GM18511 (cell line): ENCODE measurements around the gene SLCO2A1.

Source experiments
- ATAC-seq: cut with Tn5 transposase; IDR thresholded peaks from one replicate; pipeline ENCODE4 v1.9.1; 2021; ENCODE audit warnings: mild to moderate bottlenecking, moderate library complexity; ENCODE audit not compliant: unreplicated experiment

SLCO2A1 gene

GRCh38 chr3:133983576-133984560, 45.9 kb downstream of the SLCO2A1 start:
- no peak for ATAC-seq

- no peak for ATAC-seq
These were observed 46.6 kb downstream of the SLCO2A1 start for GRCh38 chr3:133983126-133983525.

- no peak for ATAC-seq
These were observed 49.2 kb downstream of the SLCO2A1 start for GRCh38 chr3:133980550-133980949.

GRCh38 chr3:133980035-133980434, 49.7 kb downstream of the SLCO2A1 start:
- no peak for ATAC-seq

- no peak for ATAC-seq
These were observed 50.2 kb downstream of the SLCO2A1 start for GRCh38 chr3:133979553-133979952.

GRCh38 chr3:133977568-133977967, 52.2 kb downstream of the SLCO2A1 start:
- ATAC-seq, result no peak

GRCh38 chr3:133973249-133973980, 56.3 kb downstream of the SLCO2A1 start:
- no peak for ATAC-seq

- no peak for ATAC-seq
These were observed 57.6 kb downstream of the SLCO2A1 start for GRCh38 chr3:133972156-133972555.

GRCh38 chr3:133970916-133971315, 58.8 kb downstream of the SLCO2A1 start:
- ATAC-seq, result no peak

GRCh38 chr3:133970339-133970738, 59.4 kb downstream of the SLCO2A1 start:
- no peak for ATAC-seq

GRCh38 chr3:133967992-133968892, 61.5 kb downstream of the SLCO2A1 start:
- ATAC-seq, result no peak

- no peak for ATAC-seq
These were observed 62.8 kb downstream of the SLCO2A1 start for GRCh38 chr3:133966954-133967353.

GRCh38 chr3:133965906-133966305, 63.8 kb downstream of the SLCO2A1 start:
- no peak for ATAC-seq

GRCh38 chr3:133965013-133965570, 64.6 kb downstream of the SLCO2A1 start:
- ATAC-seq, result no peak

GRCh38 chr3:133964547-133964946, 65.2 kb downstream of the SLCO2A1 start:
- no peak for ATAC-seq

GRCh38 chr3:133963657-133964396, 65.9 kb downstream of the SLCO2A1 start:
- ATAC-seq, result no peak

GRCh38 chr3:133962849-133963248, 66.9 kb downstream of the SLCO2A1 start:
- no peak for ATAC-seq

GRCh38 chr3:133958071-133958805, 71.5 kb downstream of the SLCO2A1 start:
- no peak for ATAC-seq

- no peak for ATAC-seq
These were observed 72.7 kb downstream of the SLCO2A1 start for GRCh38 chr3:133956982-133957381.
